Uterus (tissue), 4 donors: Measurements from ENCODE around the gene ZSCAN1. TPM values are rescaled to one million over a fixed set of nuclear protein-coding genes. Genes with fewer than 3 reads are reported as not detected.

Experiments
- DNase-seq, 2 donors: peaks; one replicate each; pipeline ENCODE4 v3.0.0-alpha.2; 2019 to 2020
- H3K27ac ChIP-seq, 2 donors: fragments of 200-600 bp; sonication (generic); 1 replicate in 1 of 2; 2 replicates in 1 of 2; pipeline ENCODE4 v1.5.1; 2016 to 2018
- H3K27me3 ChIP-seq, 2 donors: fragments of 200-600 bp; sonication (generic); one replicate each; pipeline ENCODE4 v1.5.1; 2018 to 2019; ENCODE audit warnings: control low read depth in 1 of 2
- H3K36me3 ChIP-seq, 2 donors: fragments of 200-600 bp; sonication (generic); one replicate each; pipeline ENCODE4 v1.5.1; 2019; ENCODE audit warnings: control low read depth in 1 of 2
- H3K4me1 ChIP-seq, 2 donors: fragments of 200-600 bp; sonication (generic); one replicate each; pipeline ENCODE4 v1.5.1; 2018 to 2019; ENCODE audit warnings: control low read depth in 1 of 2
- H3K4me3 ChIP-seq, 2 donors: fragments of 200-600 bp; sonication (generic); 1 replicate in 1 of 2; 2 replicates in 1 of 2; pipeline ENCODE4 v1.5.1; 2018 to 2019; ENCODE audit warnings: mild to moderate bottlenecking in 1 of 2
- H3K9me3 ChIP-seq, 2 donors: fragments of 200-600 bp; sonication (generic); one replicate each; pipeline ENCODE4 v1.5.1; 2019; ENCODE audit warnings: control low read depth in 1 of 2
- CTCF ChIP-seq, 4 experiments: fragments of 200-600 bp in 2 of 4; fragments of 450-650 bp in 2 of 4; sonication (generic) in 2 of 4; IDR thresholded peaks; one replicate each; pipeline ENCODE4 v1.5.1; 2016 to 2019; ENCODE audit warnings: antibody characterized with exemption in 4 of 4, mild to moderate bottlenecking in 2 of 4, moderate library complexity in 1 of 4
- POLR2A ChIP-seq, 2 donors: fragments of 450-650 bp; IDR thresholded peaks; one replicate each; pipeline ENCODE4 v1.6.1; 2016; ENCODE audit warnings: antibody characterized with exemption in 2 of 2, mild to moderate bottlenecking in 1 of 2, moderate library complexity in 1 of 2
- intact Hi-C: fragments of 100-400 bp; cut with DNase I; formaldehyde crosslinking; loops from one replicate; pipeline ENCODE4 v1.15.1; 2023; ENCODE audit warnings: low total_unique reads
- total RNA-seq, 4 donors: library from RNA; depleted of rRNA in 3 of 4; stranded (reverse); fragments of >200 nt in 3 of 4; gene quantifications; one replicate each; pipeline versions ENCODE4 v1.1.0 to v1.2.4, GENCODE V29; 2014 to 2023
- donor health status: DM: yes; HTN: yes; CAD: no.

ZSCAN1 gene
- total RNA-seq, 4 donors from 2014 or later, result not detected

GRCh38 chr19:58088521-58089052 is 54.8 kb downstream of the ZSCAN1 start:
- Histone ChIP-seq H3K4me3 (no peak overlapping the region), H3K36me3 (no peaks in the 10 kb centered on the region), H3K9me3 (peaks cover 0 to 21% of the 10 kb centered on the region in 2 donors), H3K4me1 (no peaks in the 10 kb centered on the region), H3K27ac (no peak overlapping the region), H3K27me3 (no peaks in the 10 kb centered on the region)
- intact Hi-C loops, result no loop called here
- no peak for TF ChIP-seq POLR2A (IDR thresholded peaks at IDR 0.05)
- no peak for TF ChIP-seq CTCF (IDR thresholded peaks at IDR 0.05)
- DNase-seq, result no peak

GRCh38 chr19:58089846-58090245 is 56.0 kb downstream of the ZSCAN1 start:
- Histone ChIP-seq H3K9me3 (peaks cover 0 to 8% of the 10 kb centered on the region in 2 donors), H3K36me3 (no peaks in the 10 kb centered on the region), H3K27me3 (no peaks in the 10 kb centered on the region), H3K4me1 (no peaks in the 10 kb centered on the region), H3K27ac (no peak overlapping the region), H3K4me3 (no peak overlapping the region)
- no peak for DNase-seq
- intact Hi-C loops, result no loop called here
- TF ChIP-seq CTCF (IDR thresholded peaks at IDR 0.05), result no peak
- no peak for TF ChIP-seq POLR2A (IDR thresholded peaks at IDR 0.05)

- Histone ChIP-seq H3K4me1 (no peaks in the 10 kb centered on the region), H3K9me3 (peaks cover 0 to 5% of the 10 kb centered on the region in 2 donors), H3K4me3 (no peak overlapping the region), H3K27ac (no peak overlapping the region), H3K36me3 (no peaks in the 10 kb centered on the region), H3K27me3 (no peaks in the 10 kb centered on the region)
- DNase-seq, result no peak
- intact Hi-C loops, result no loop called here
- TF ChIP-seq CTCF (IDR thresholded peaks at IDR 0.05) (no peak), POLR2A (IDR thresholded peaks at IDR 0.05) (no peak)
Measured at GRCh38 chr19:58091251-58091995, 57.6 kb downstream of the ZSCAN1 start.

GRCh38 chr19:58093071-58093470 is 59.2 kb downstream of the ZSCAN1 start:
- Histone ChIP-seq H3K9me3 (peaks cover 0 to 5% of the 10 kb centered on the region in 2 donors), H3K4me3 (no peak overlapping the region), H3K4me1 (peaks cover 0 to 3% of the 10 kb centered on the region in 2 donors), H3K36me3 (no peaks in the 10 kb centered on the region), H3K27me3 (no peaks in the 10 kb centered on the region), H3K27ac (no peak overlapping the region)
- no peak for TF ChIP-seq CTCF (IDR thresholded peaks at IDR 0.05)
- TF ChIP-seq POLR2A (IDR thresholded peaks at IDR 0.05), result no peak
- intact Hi-C loops, result no loop called here
- DNase-seq, result no peak

GRCh38 chr19:58095328-58095727 is 61.5 kb downstream of the ZSCAN1 start:
- intact Hi-C loops, result no loop called here

More at GRCh38 chr19:58095328-58095727, 61.5 kb downstream of the ZSCAN1 start:
- Histone ChIP-seq H3K27me3 (no peaks in the 10 kb centered on the region), H3K27ac (no peak overlapping the region), H3K9me3 (no peaks in the 10 kb centered on the region), H3K4me3 (no peak overlapping the region), H3K36me3 (no peaks in the 10 kb centered on the region), H3K4me1 (peaks cover 0 to 3% of the 10 kb centered on the region in 2 donors)
- TF ChIP-seq POLR2A (IDR thresholded peaks at IDR 0.05) (no peak), CTCF (IDR thresholded peaks at IDR 0.05) (no peak)
- DNase-seq, result no peak
